ENCODE data around the gene GPR62. TPM values are rescaled to one million over a fixed set of nuclear protein-coding genes. Genes with fewer than 3 reads are reported as not detected.

GPR62 gene
- total and polyA plus RNA-seq, 9 of the 15 experiments (the other 6 are each of a cell fraction or from before 2014, with no cell fraction given), result not detected

DNA sequence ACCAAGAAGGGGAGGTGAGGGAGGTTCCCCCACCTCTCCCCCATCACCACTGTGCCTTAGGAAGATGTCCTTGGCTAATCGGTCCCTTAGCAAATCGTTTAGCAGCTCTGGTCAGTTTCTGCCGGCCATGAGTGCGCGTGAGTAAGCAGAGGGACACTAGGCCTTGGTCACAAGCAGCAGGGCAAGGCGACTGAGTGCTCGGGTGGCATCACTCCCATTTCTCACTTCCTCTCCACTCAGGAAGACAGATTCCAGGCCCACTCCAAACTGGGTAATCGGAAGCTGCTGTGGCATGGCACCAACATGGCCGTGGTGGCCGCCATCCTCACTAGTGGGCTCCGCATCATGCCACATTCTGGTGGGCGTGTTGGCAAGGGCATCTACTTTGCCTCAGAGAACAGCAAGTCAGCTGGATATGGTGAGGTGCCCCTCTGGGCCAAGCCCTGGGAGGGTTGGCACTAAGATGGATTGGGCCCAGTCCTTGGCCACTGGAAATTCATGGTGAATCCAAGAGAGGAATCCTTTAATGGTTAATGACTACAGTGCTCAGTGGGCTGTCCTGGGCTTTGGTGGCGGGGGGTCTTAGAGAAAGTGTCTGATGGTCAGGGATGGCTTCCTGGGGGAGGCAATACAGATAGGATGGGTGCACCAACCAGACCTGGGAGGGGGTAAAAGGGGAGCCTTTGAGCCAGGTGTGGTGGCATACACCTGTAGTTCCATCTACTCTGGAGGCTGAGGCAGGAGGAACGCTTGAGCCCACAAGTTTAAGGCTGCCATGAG is 9.1 kb upstream of the GPR62 start (continued):
- no peak for TF ChIP-seq MEF2A (IDR thresholded peaks at IDR 0.05; ENCODE audit: control insufficient read depth, low read depth, low read length)
- TF ChIP-seq ZBTB7A (IDR thresholded peaks at IDR 0.05; ENCODE audit: borderline replicate concordance, control insufficient read depth, low read depth, low read length), result no peak

DNA sequence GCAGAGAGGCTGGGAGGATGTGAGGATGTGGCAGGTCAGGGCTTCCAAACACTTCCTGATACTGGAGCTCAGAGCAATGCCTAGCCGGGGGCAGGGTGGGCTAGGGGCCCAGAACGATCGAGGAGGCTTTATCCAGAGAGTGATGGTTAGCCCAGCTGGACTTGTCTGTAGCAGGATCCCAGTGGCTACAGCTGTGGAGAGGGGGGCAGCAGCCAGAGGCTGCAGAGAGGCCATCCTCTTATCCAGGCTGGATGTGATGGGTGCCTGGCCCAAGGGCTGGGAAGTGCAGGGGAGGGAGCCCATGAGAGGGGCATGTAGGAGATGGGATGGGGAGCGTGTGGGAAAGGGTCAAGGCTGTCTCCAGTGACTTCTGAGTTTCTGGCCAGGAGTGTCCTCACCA is 8.4 kb upstream of the GPR62 start:
- Histone ChIP-seq H2AFZ (ENCODE audit: low read depth, low read length) (no peak overlapping the region), H3K9me1 (ENCODE audit: control insufficient read depth, insufficient read depth, low read length) (no peaks in the 10 kb centered on the region), H3K4me2 (ENCODE audit: insufficient read depth, low read length) (no peak overlapping the region), H4K20me1 (replicated peaks; ENCODE audit: control insufficient read depth, insufficient read depth, low read length) (no peaks in the 10 kb centered on the region), H3K4me1 (replicated peaks in 1 of 2; ENCODE audit: control insufficient read depth in 2 of 2, insufficient read depth in 2 of 2, low read length in 2 of 2) (peaks cover 10 to 22% of the 10 kb centered on the region in 2 experiments; a peak in 4 of 5 replicates), H3K27ac (ENCODE audit: extremely low read depth, low read depth, low read length) (no peak overlapping the region), H3K79me2 (ENCODE audit: control insufficient read depth, insufficient read depth, low read length) (no peaks in the 10 kb centered on the region; the same call in 2 of the 3 replicates), H3K9me3 (replicated peaks; ENCODE audit: control insufficient read depth, insufficient read depth, low read depth, low read length) (no peaks in the 10 kb centered on the region), H3K4me3 (no peak overlapping the region), H3K27me3 (ENCODE audit: control insufficient read depth in 2 of 2, insufficient read depth in 2 of 2, low read length in 2 of 2) (no peaks in the 10 kb centered on the region), H3K9ac (ENCODE audit: insufficient read depth in 1 of 2, low read depth in 2 of 2, low read length in 2 of 2) (no peak overlapping the region), H3K36me3 (ENCODE audit: control insufficient read depth, insufficient read depth, low read length) (no peaks in the 10 kb centered on the region)
- FAIRE-seq (no peak), DNase-seq (ENCODE audit: extremely low read depth in 1 of 4, low spot score in 3 of 4) (no peak), ATAC-seq (no peak)
- in situ Hi-C loops (cut with MboI), result no loop called here
- POLR2A ChIA-PET, result no interaction called here
- BruUV-seq (replicated peaks), result no TSS peak
- TF ChIP-seq PRMT5 (CRISPR knock-in tag; IDR thresholded peaks at IDR 0.05), result no peak
- TF ChIP-seq ZFP36 (IDR thresholded peaks at IDR 0.05; ENCODE audit: low read depth, low read length, partially characterized antibody), result no peak
- CTCF ChIA-PET (ENCODE audit: low intra/inter-chr PET ratio), result no interaction called here
- 4% methylated on average over 4 of the region's 4 CpGs for WGBS (ENCODE audit: insufficient coverage, low coverage, missing lambda C conversion rate)
- intact Hi-C loops (cut with micrococcal nuclease), result no loop called here

Data from K562 (cell line).